Ovary (tissue), 3 donors: Measurements from ENCODE around the gene ZNF322.

ENCODE experiments used
- EP300 ChIP-seq: sonication (generic); formaldehyde crosslinking; IDR thresholded peaks from one replicate; pipeline ENCODE4 v1.6.1; 2017; ENCODE audit warnings: antibody characterized with exemption
- POLR2A ChIP-seq: fragments of 450-650 bp; IDR thresholded peaks from one replicate; pipeline ENCODE4 v1.6.1; 2017; ENCODE audit warnings: antibody characterized with exemption, mild to moderate bottlenecking, moderate library complexity
- TF ChIP-seq, protein P1 (sequence below), 3 donors: fragments of 450-650 bp in 2 of 3; fragments of 200-600 bp in 1 of 3; IDR thresholded peaks; one replicate each; pipeline versions ENCODE4 v1.5.1 to v1.8.0; 2016 to 2022; ENCODE audit warnings: antibody characterized with exemption in 3 of 3, mild to moderate bottlenecking in 1 of 3
- donor health status: DM: no; HTN: no; CAD: no.

DNA sequence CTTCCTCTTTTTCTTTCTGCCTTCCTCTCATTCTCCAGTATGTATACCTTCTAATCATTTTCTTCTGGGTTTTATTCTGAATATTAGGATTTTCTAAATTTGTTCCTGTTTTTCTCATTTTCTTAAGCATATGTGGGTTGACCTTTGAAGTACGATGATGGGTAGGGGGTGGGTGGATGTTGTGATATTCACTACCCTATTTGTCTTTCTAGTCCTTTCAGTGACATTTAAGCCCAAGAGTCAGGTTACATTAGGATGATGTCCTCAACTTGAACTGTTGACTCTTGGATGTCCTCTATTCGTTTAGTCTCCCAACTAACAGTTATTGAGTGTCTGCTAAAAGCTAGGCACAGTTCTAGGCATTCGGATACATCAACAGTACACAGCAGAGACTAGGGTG, 55.5 kb downstream of the ZNF322 start:
- TF ChIP-seq, protein P1, sequence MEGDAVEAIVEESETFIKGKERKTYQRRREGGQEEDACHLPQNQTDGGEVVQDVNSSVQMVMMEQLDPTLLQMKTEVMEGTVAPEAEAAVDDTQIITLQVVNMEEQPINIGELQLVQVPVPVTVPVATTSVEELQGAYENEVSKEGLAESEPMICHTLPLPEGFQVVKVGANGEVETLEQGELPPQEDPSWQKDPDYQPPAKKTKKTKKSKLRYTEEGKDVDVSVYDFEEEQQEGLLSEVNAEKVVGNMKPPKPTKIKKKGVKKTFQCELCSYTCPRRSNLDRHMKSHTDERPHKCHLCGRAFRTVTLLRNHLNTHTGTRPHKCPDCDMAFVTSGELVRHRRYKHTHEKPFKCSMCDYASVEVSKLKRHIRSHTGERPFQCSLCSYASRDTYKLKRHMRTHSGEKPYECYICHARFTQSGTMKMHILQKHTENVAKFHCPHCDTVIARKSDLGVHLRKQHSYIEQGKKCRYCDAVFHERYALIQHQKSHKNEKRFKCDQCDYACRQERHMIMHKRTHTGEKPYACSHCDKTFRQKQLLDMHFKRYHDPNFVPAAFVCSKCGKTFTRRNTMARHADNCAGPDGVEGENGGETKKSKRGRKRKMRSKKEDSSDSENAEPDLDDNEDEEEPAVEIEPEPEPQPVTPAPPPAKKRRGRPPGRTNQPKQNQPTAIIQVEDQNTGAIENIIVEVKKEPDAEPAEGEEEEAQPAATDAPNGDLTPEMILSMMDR (IDR thresholded peaks at IDR 0.05), result no peak
- no peak for TF ChIP-seq POLR2A
- TF ChIP-seq EP300, result no peak
